DLD1 (cell line): ENCODE results near the gene PDE3B.

Experiments used
- in situ Hi-C: cut with HindIII; loops from 2 replicates; pipeline ENCODE4 v1.10.0; 2017; ENCODE audit warnings: low sequenced_read_pairs

PDE3B gene

DNA sequence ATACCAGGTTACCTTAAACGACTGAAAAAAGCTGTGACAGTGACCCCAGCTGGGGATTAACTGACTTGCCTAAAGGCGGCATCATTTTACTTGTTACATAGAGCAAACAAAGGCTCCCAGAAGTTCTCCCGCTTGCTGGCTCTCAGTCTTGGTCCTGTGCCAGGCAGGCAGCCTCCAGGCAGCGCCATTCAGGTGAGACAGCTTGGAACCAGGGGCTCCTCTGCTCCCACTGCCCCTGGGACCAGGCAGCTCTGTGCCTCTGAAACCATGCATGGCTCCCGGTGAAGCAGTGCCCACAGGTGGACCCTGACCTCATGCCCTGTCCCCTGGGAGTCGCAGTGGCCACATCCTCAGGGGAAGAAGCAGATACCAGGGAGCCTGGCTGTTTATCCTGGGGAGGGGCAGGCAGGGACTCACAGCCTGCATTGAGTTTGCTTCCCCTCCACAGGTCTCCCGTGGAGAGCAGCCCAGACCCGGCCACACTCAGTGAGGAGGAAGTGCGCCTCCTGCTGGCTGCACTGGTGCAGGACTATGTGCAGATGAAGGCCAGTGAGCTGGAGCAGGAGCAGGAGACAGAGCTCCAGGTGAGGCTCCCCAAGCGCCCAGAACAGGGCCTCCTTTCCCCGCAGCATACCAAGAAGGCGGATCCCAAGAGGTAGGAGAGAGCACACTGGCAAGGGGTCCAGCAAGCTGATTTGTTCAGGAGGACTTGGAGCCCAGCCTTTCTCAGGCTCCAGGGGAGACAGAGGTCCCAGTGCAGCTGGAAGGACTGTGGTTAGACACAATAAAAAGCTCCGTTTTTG lies 264.0 kb downstream of the PDE3B start:
- in situ Hi-C loops: no loop called here

DNA sequence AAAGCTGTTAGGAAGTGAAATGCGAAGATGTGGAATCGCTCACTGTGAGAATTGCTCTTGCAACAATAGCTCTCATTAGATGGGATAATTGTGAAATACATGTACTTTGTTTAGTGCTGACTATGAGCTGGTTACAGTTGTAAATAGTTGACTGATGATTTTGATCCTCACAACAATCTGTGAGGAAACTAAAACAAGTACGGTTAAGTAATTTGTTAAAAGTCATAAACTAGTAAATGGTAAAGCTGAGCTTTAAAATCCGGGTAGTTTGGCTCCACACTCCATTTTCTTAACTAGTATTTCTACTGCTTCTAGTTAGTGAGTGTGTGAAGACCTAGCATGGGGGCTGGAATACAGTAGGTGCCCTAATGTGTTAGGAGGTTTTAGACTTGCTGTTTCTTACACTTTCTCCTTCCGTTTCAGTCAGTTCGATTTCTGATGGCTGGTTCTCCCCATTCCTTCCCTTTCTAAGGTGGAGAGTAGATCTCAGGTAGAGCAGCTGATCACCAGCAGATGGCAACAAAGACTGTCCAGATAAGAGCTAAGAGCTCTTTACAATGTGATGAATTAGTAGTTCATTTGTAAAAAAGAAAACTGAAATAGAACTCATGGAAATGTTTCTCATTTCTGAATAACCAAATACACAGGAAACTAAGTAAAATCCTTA lies 264.7 kb downstream of the PDE3B start:
- in situ Hi-C loops: no loop called here

GRCh38 chr11:14914536-14914935 lies 270.9 kb downstream of the PDE3B start:
- in situ Hi-C loops: no loop called here

DNA sequence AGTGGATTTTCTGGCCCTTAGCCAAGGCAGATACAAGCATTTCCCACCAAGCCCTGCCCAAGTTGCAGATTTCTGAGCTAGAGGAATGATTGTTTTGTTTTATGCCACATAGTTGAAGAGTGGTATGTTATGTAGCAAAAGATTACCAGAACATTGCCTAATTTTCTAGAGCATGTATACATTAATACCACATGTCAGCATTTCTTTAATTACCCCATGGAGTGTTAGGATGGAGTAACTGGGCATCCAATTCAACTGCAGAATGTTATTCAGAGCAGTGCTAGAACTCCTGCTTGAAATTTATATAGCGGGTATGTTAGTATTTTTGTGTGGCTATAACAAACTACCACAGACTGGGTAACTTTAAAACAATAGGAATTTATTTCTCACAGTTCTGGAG lies 272.8 kb downstream of the PDE3B start:
- in situ Hi-C loops: no loop called here
